OCI-LY1 (cell line): ENCODE measurements around the gene DDAH1.
"Not testable (repeated sequence)": the region's sequence is repeated elsewhere in the genome, so short reads cannot be mapped to it uniquely, and the experiment has no call there.

Source experiments
- H2AFZ ChIP-seq: fragments of 200-600 bp; sonication (generic), shearing (Covaris generic); 2 replicates; pipeline ENCODE4 v1.6.0; 2014; ENCODE audit warnings: antibody characterized with exemption, mild to moderate bottlenecking, low read length
- H3F3A ChIP-seq: fragments of 200-600 bp; sonication (generic), shearing (Covaris generic); 2 replicates; pipeline ENCODE4 v1.6.0; 2014; ENCODE audit warnings: mild to moderate bottlenecking, antibody characterized with exemption, low read length, moderate library complexity; ENCODE audit not compliant: insufficient read depth
- H3K27ac ChIP-seq: fragments of 200-600 bp; sonication (generic); 2 replicates; pipeline ENCODE4 v1.5.1; 2014; ENCODE audit warnings: low read length, mixed run types, mild to moderate bottlenecking, low read depth; ENCODE audit not compliant: poor library complexity, severe bottlenecking
- H3K27me3 ChIP-seq: fragments of 200-600 bp; sonication (generic); 2 replicates; pipeline ENCODE4 v1.6.0; 2014; ENCODE audit warnings: antibody characterized with exemption, mild to moderate bottlenecking, low read length, moderate library complexity; ENCODE audit not compliant: insufficient read depth
- H3K36me3 ChIP-seq: fragments of 200-600 bp; sonication (generic); 2 replicates; pipeline ENCODE4 v1.6.1; 2014; ENCODE audit warnings: mild to moderate bottlenecking, antibody characterized with exemption, low read length, moderate library complexity, mixed read lengths; ENCODE audit not compliant: insufficient read depth
- H3K4me1 ChIP-seq: fragments of 200-600 bp; sonication (generic); 2 replicates; pipeline ENCODE4 v1.5.1; 2014; ENCODE audit warnings: mild to moderate bottlenecking, low read length, moderate library complexity; ENCODE audit not compliant: insufficient read depth, severe bottlenecking
- H3K4me2 ChIP-seq: fragments of 200-600 bp; sonication (generic), shearing (Covaris generic); 2 replicates; pipeline ENCODE4 v1.6.1; 2014; ENCODE audit warnings: low read length
- H3K4me3 ChIP-seq: fragments of 200-600 bp; sonication (generic); 2 replicates; pipeline ENCODE4 v1.5.1; 2014; ENCODE audit warnings: low read length, low read depth, mild to moderate bottlenecking, mixed read lengths; ENCODE audit not compliant: poor library complexity, severe bottlenecking
- H3K79me2 ChIP-seq: fragments of 200-600 bp; shearing (Covaris generic); 2 replicates; pipeline ENCODE4 v1.6.1; 2016; ENCODE audit warnings: mixed run types, low read length, mixed read lengths; ENCODE audit not compliant: insufficient read depth
- H3K9ac ChIP-seq: fragments of 200-600 bp; sonication (generic), shearing (Covaris generic); 2 replicates; pipeline ENCODE4 v1.6.1; 2014; ENCODE audit warnings: mild to moderate bottlenecking, low read length, mixed read lengths
- H3K9me2 ChIP-seq: fragments of 200-600 bp; sonication (generic), shearing (Covaris generic); 2 replicates; pipeline ENCODE4 v1.6.1; 2014; ENCODE audit warnings: low read depth, mild to moderate bottlenecking, low read length, mixed read lengths
- H3K9me3 ChIP-seq: fragments of 200-600 bp; shearing (Covaris generic); 2 replicates; pipeline ENCODE4 v1.6.1; 2014; ENCODE audit warnings: low read length, mixed read lengths
- H4K20me1 ChIP-seq: fragments of 200-600 bp; sonication (generic), shearing (Covaris generic); 2 replicates; pipeline ENCODE4 v1.6.0; 2016; ENCODE audit warnings: mild to moderate bottlenecking, low read length; ENCODE audit not compliant: insufficient read depth
- CTCF ChIP-seq: fragments of 200-600 bp; sonication (generic), shearing (Covaris generic); IDR thresholded peaks from 2 replicates; pipeline ENCODE4 v1.5.1; 2017; ENCODE audit warnings: mild to moderate bottlenecking, antibody characterized with exemption, low read length, moderate library complexity, mixed read lengths
- EZH2 ChIP-seq: fragments of 200-600 bp; sonication (generic), shearing (Covaris generic); IDR thresholded peaks from 2 replicates; pipeline ENCODE4 v1.8.0; 2017; ENCODE audit warnings: borderline replicate concordance, mixed run types, mild to moderate bottlenecking, antibody characterized with exemption, low read length, moderate library complexity, mixed read lengths

DDAH1 gene

GRCh38 chr1:85465099-85465785 lies at the start of gene DDAH1:
Gene DDAH1, minus strand, starts transcription at chr1:85465159. Its CDS starts 114 bp downstream, at chr1:85465045.
- Histone ChIP-seq H3F3A (no peaks in the 10 kb centered on the region), H3K9me2 (no peaks in the 10 kb centered on the region), H3K36me3 (no peaks in the 10 kb centered on the region), H4K20me1 (no peaks in the 10 kb centered on the region), H2AFZ (no peak within 1 kb of the TSS), H3K4me2 (peak within 1 kb of the TSS; percentile 64), H3K27me3 (no peaks in the 10 kb centered on the region), H3K9ac (no peak within 1 kb of the TSS; the same call in 1 of the 2 replicates), H3K4me3 (peak within 1 kb of the TSS; percentile 54), H3K79me2 (no peaks in the 10 kb centered on the region), H3K27ac (no peak within 1 kb of the TSS), H3K4me1 (peaks cover 7% of the 10 kb centered on the region), H3K9me3 (no peaks in the 10 kb centered on the region)
- no peak for TF ChIP-seq EZH2
- TF ChIP-seq CTCF: no peak

DNA sequence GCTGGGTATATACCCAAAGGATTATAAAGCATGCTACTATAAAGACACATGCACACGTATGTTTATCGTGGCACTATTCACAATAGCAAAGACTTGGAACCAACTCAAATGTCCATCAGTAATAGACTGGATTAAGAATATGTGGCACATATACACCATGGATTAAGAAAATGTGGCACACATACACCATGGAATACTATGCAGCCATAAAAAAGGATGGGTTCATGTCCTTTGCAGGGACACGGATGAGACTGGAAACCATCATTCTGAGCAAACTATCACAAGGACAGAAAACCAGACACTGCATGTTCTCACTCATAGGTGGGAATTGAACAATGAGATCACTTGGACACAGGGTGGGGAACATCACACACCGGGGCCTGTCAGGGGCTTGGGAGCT lies 49.0 kb upstream of the DDAH1 start:
- H2AFZ ChIP-seq, H3K36me3 ChIP-seq, H3K9me2 ChIP-seq, H4K20me1 ChIP-seq, H3K4me1 ChIP-seq, H3K9ac ChIP-seq, H3K79me2 ChIP-seq, H3F3A ChIP-seq, H3K9me3 ChIP-seq, H3K4me3 ChIP-seq, H3K27ac ChIP-seq, H3K4me2 ChIP-seq, H3K27me3 ChIP-seq: not testable (repeated sequence)

GRCh38 chr1:85504417-85504816 lies 39.5 kb upstream of the DDAH1 start:
- H3K4me3 ChIP-seq: no peak overlapping the region
- H4K20me1 ChIP-seq: no peaks in the 10 kb centered on the region
- no peak overlapping the region for H3K4me2 ChIP-seq
- no peaks in the 10 kb centered on the region for H3K27me3 ChIP-seq
- H3K9me2 ChIP-seq: no peaks in the 10 kb centered on the region
- no peak overlapping the region for H2AFZ ChIP-seq
- H3K79me2 ChIP-seq: no peaks in the 10 kb centered on the region
- TF ChIP-seq CTCF (no peak), EZH2 (no peak)
- no peaks in the 10 kb centered on the region for H3F3A ChIP-seq
- H3K9ac ChIP-seq: no peak overlapping the region
- no peak overlapping the region for H3K27ac ChIP-seq
- H3K4me1 ChIP-seq: no peaks in the 10 kb centered on the region
- no peaks in the 10 kb centered on the region for H3K9me3 ChIP-seq
- H3K36me3 ChIP-seq: no peaks in the 10 kb centered on the region

- H3K4me2 ChIP-seq: no peak overlapping the region
- no peaks in the 10 kb centered on the region for H3K36me3 ChIP-seq
- H3K9ac ChIP-seq: no peak overlapping the region
- no peaks in the 10 kb centered on the region for H3K9me2 ChIP-seq
- H3K79me2 ChIP-seq: no peaks in the 10 kb centered on the region
- no peak overlapping the region for H3K4me3 ChIP-seq
- no peak overlapping the region for H3K27ac ChIP-seq
- no peaks in the 10 kb centered on the region for H3K27me3 ChIP-seq
- H2AFZ ChIP-seq: no peak overlapping the region
- TF ChIP-seq EZH2 (no peak), CTCF (peak; percentile 42; the same call in 1 of the 2 replicates)
- no peaks in the 10 kb centered on the region for H3K9me3 ChIP-seq
- no peaks in the 10 kb centered on the region for H3F3A ChIP-seq
- no peaks in the 10 kb centered on the region for H3K4me1 ChIP-seq
- H4K20me1 ChIP-seq: no peaks in the 10 kb centered on the region
Observed at GRCh38 chr1:85502625-85503083, 37.7 kb upstream of the DDAH1 start.
